CD4-positive, alpha-beta T cell (primary cell): ENCODE measurements around the gene PLEKHF1. TPM values are rescaled to one million over a fixed set of nuclear protein-coding genes. Genes with fewer than 3 reads are reported as not detected.

ENCODE experiments used
- ATAC-seq: fragments of 200-7000 bp; cut with Tn5 transposase; one replicate; pipeline ENCODE4 v1.10.0; 2022; ENCODE audit warnings: mild to moderate bottlenecking; ENCODE audit not compliant: poor library complexity
- CTCF ChIA-PET: fragments of 350-600 bp; sonication (Branson Sonifier 250); formaldehyde crosslinking; loops from one replicate; lab custom pipeline; 2021; ENCODE audit warnings: antibody characterized with exemption, inconsistent platforms; lab: Charles Lee
- POLR2A ChIA-PET: fragments of 350-600 bp; sonication (Branson Sonifier 250); formaldehyde crosslinking; loops from one replicate; lab custom pipeline; 2021; ENCODE audit warnings: antibody characterized with exemption, inconsistent platforms; lab: Charles Lee
- DNase-seq, 14 experiments: peaks; one replicate each; pipeline ENCODE4 v3.0.0-alpha.2; 2013 to 2020; ENCODE audit warnings: mixed read lengths in 2 of 14
- H3K27ac ChIP-seq, 2 donors: one replicate each; pipeline versions ENCODE4 v1.5.1 to v1.7.0; 2013; ENCODE audit warnings: low read length in 2 of 2, low read depth in 1 of 2, mild to moderate bottlenecking in 1 of 2
- H3K27me3 ChIP-seq, 2 experiments: 1 replicate in 1 of 2; 2 replicates in 1 of 2; pipeline versions ENCODE4 v1.6.1 to v1.7.0; 2013; ENCODE audit warnings: low read length in 2 of 2, control low read depth in 1 of 2, mild to moderate bottlenecking in 1 of 2, moderate library complexity in 1 of 2; ENCODE audit not compliant: insufficient read depth in 2 of 2, control insufficient read depth in 1 of 2
- H3K36me3 ChIP-seq: one replicate; pipeline ENCODE4 v1.6.1; 2013; ENCODE audit warnings: low read length, control low read depth; ENCODE audit not compliant: insufficient read depth
- H3K4me1 ChIP-seq: one replicate; pipeline ENCODE4 v1.6.1; 2013; ENCODE audit warnings: low read length, control low read depth; ENCODE audit not compliant: insufficient read depth
- H3K4me3 ChIP-seq: one replicate; pipeline ENCODE4 v1.5.1; 2013; ENCODE audit warnings: mild to moderate bottlenecking, low read length, moderate library complexity
- H3K9me3 ChIP-seq, 2 experiments: 1 replicate in 1 of 2; 2 replicates in 1 of 2; pipeline versions ENCODE4 v1.6.1 to v1.7.0; 2013; ENCODE audit warnings: low read length in 2 of 2, mild to moderate bottlenecking in 2 of 2, control low read depth in 1 of 2, moderate library complexity in 1 of 2; ENCODE audit not compliant: control insufficient read depth in 1 of 2, insufficient read depth in 1 of 2
- H3K27ac Mint-ChIP-seq: one replicate; pipeline ENCODE4 v1.8.0; 2020; ENCODE audit warnings: mixed read lengths
- H3K27me3 Mint-ChIP-seq: one replicate; pipeline ENCODE4 v1.8.0; 2021; ENCODE audit warnings: mixed read lengths
- H3K36me3 Mint-ChIP-seq: one replicate; pipeline ENCODE4 v1.8.0; 2021; ENCODE audit warnings: low read depth, mixed read lengths
- H3K4me1 Mint-ChIP-seq: one replicate; pipeline ENCODE4 v1.8.0; 2021; ENCODE audit warnings: low read depth, mixed read lengths
- H3K4me3 Mint-ChIP-seq: one replicate; pipeline ENCODE4 v1.8.0; 2020; ENCODE audit warnings: mild to moderate bottlenecking, mixed read lengths
- H3K9me3 Mint-ChIP-seq: one replicate; pipeline ENCODE4 v1.8.0; 2020; ENCODE audit warnings: mixed read lengths
- CTCF ChIP-seq: fragments of 200-600 bp; IDR thresholded peaks from one replicate; pipeline ENCODE4 v1.8.0; 2022; ENCODE audit warnings: antibody characterized with exemption, mild to moderate bottlenecking
- intact Hi-C, 2 experiments: fragments of 100-400 bp; cut with DNase I in 1 of 2; cut with micrococcal nuclease in 1 of 2; formaldehyde crosslinking; loops; one replicate each; pipeline versions ENCODE4 v1.15.1 to v1.9.0; 2023 to 2025; cut with DNase I, micrococcal nuclease
- total RNA-seq, 174 experiments: library from RNA in 2 of 174; stranded (reverse) in 2 of 174; gene quantifications; one replicate each; pipeline ENCODE4 v1.2.3 and lab custom pipeline; 2021 to 2026

Gene PLEKHF1
- total RNA-seq, 2 experiments from 2014 or later: 37.5 to 41.0 TPM

DNA sequence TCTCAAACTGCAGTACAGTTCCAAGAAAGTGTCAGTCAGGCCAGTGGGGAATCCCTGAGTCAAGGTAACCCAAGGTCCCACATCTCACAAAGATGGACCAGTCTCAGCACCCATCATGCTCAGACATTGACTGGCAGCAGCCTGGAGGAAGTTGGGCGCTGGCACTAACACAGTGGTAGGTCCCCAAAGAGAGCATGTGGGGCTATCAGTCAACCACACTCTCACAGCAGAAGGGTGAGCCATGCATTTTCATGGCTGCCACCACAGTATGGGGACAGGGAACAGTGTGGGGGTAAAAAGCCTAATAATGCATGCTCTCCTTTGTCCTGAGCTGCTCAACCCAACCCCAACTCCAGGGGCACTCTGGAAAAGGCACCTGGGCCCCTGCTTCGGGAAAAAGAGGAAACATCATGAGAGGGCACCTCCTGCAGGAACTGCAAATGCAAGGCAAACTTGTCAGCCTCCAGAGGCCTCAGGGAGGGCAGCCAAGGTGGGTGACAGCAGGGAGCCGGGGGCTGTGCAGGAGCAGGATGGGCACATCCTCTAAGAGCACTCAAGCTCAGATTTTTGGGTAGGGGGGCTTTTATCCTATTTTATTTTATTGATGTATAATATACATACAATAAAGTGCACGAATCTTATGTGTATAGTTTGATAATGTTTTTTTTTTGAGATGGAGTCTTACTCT lies 9.5 kb upstream of the PLEKHF1 start:
- Mint-ChIP-seq H3K4me3 (no peak overlapping the region), H3K4me1 (peaks cover 7% of the 10 kb centered on the region), H3K9me3 (no peaks in the 10 kb centered on the region), H3K27ac (no peak overlapping the region), H3K27me3 (no peaks in the 10 kb centered on the region), H3K36me3 (no peaks in the 10 kb centered on the region)
- CTCF ChIA-PET: no interaction called here
- POLR2A ChIA-PET: no interaction called here
- Histone ChIP-seq H3K36me3 (no peaks in the 10 kb centered on the region), H3K4me3 (no peak overlapping the region), H3K27ac (no peak overlapping the region), H3K4me1 (peaks cover 16% of the 10 kb centered on the region), H3K27me3 (no peaks in the 10 kb centered on the region), H3K9me3 (no peaks in the 10 kb centered on the region)
- no peak for TF ChIP-seq CTCF
- ATAC-seq (no peak), DNase-seq (peak in 1 of 14 experiments; percentile 19)
- intact Hi-C loops: no loop called here

DNA sequence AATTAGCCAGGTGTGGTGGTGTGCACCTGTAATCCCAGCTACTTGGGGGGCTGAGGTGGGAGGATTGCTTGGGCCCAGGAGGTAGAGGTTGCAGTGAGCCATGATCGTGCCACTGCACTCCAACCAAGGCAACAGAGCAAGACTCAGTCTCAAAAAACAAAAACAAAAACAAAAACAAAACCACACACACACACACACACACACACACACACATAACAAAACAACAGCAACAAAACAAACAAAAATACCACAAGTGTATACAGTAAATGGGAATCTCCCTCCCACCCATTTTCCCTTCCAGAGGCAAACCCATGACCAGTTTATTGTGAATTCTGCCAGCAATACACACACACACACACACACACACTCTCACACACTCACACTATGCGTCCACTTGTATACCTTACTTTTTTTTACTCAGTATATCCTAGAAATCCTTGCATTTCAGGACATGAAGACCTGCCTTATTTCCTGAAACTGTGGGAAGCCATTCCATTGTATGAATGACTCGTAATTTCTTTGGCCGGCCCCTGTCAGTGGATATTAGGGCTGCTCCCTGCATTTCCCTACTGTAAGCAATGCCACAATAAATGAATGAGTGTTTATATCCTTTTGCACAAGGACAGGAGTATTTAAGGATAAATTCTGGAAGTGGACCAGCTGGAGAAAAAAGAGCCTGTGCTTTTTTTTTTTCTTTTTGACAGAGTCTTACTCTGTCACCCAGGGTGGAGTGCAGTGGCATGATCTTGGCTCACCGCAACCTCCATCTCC lies 6.9 kb upstream of the PLEKHF1 start:
- Histone ChIP-seq H3K36me3 (no peaks in the 10 kb centered on the region), H3K4me1 (peaks cover 20% of the 10 kb centered on the region), H3K9me3 (no peaks in the 10 kb centered on the region), H3K4me3 (no peak overlapping the region), H3K27me3 (no peaks in the 10 kb centered on the region), H3K27ac (no peak overlapping the region)
- H3K4me1 Mint-ChIP-seq: peaks cover 30% of the 10 kb centered on the region
- H3K36me3 Mint-ChIP-seq: no peaks in the 10 kb centered on the region
- intact Hi-C loops: no loop called here
- no peaks in the 10 kb centered on the region for H3K27me3 Mint-ChIP-seq
- no peak overlapping the region for H3K27ac Mint-ChIP-seq
- TF ChIP-seq CTCF: no peak
- CTCF ChIA-PET: interaction anchor here (1.5 kb wide), 1 partner anchor 58 kb away, joined by 3 read pairs; no protein-coding TSS in a partner anchor
- no peak overlapping the region for H3K4me3 Mint-ChIP-seq
- peak in 1 of 14 experiments; percentile 2 for DNase-seq
- ATAC-seq: no peak
- H3K9me3 Mint-ChIP-seq: no peaks in the 10 kb centered on the region
- POLR2A ChIA-PET: interaction anchor here (1.2 kb wide), 1 partner anchor 14 kb away, joined by 3 read pairs; no protein-coding TSS in a partner anchor

GRCh38 chr19:29660835-29661234 lies 4.4 kb upstream of the PLEKHF1 start:
- POLR2A ChIA-PET: interaction anchor here (0.8 to 5.5 kb wide), 5 partner anchors 12 to 55 kb away, joined by 3 to 32 read pairs (median 9); partner anchors contain the start of gene C19orf12
- TF ChIP-seq CTCF: no peak
- peaks cover 30% of the 10 kb centered on the region for H3K4me1 ChIP-seq
- no peak overlapping the region for H3K4me3 ChIP-seq
- ATAC-seq (peak; percentile 51), DNase-seq (peak in 6 of 14 experiments; percentile 36 to 66 (median 60))
- Mint-ChIP-seq H3K27ac (peak overlapping the region; percentile 80), H3K4me3 (peak overlapping the region; percentile 40), H3K4me1 (peaks cover 41% of the 10 kb centered on the region), H3K27me3 (no peaks in the 10 kb centered on the region), H3K9me3 (no peaks in the 10 kb centered on the region), H3K36me3 (no peaks in the 10 kb centered on the region)
- CTCF ChIA-PET: interaction anchor here (1.8 to 3.3 kb wide), 3 partner anchors 12 to 56 kb away, joined by 11 to 13 read pairs (median 11); no protein-coding TSS in a partner anchor
- intact Hi-C loops: loop anchor here in 1 of 2 experiments (10.0 kb wide), 1 partner anchor 1866 kb away; no protein-coding TSS in a partner anchor
- H3K27ac ChIP-seq: no peak overlapping the region
- no peaks in the 10 kb centered on the region for H3K36me3 ChIP-seq
- H3K9me3 ChIP-seq: no peaks in the 10 kb centered on the region
- H3K27me3 ChIP-seq: no peaks in the 10 kb centered on the region
